NCI-H128 (cell line): ENCODE data around the gene DEK.
"Not testable (repeated sequence)": the region's sequence is repeated elsewhere in the genome, so short reads cannot be mapped to it uniquely, and the experiment has no call there.

ENCODE experiments used
- DNase-seq: peaks from one replicate; lab custom pipeline; 2025; ENCODE audit not compliant: unreplicated experiment; lab: John Stamatoyannopoulos, UW

The DEK gene

GRCh38 chr6:18264219-18264922 lies at the start of gene DEK:
Gene DEK (minus strand): TSS chr6:18264530. CDS start chr6:18263987, 543 bp downstream.
- DNase-seq, result peak; percentile 81

GRCh38 chr6:18312368-18312767 lies 48.0 kb upstream of the DEK start:
- no peak for DNase-seq

GRCh38 chr6:18310010-18310409 lies 45.7 kb upstream of the DEK start:
- DNase-seq, result not testable (repeated sequence)

GRCh38 chr6:18309046-18309445 lies 44.7 kb upstream of the DEK start:
- no peak for DNase-seq

DNA sequence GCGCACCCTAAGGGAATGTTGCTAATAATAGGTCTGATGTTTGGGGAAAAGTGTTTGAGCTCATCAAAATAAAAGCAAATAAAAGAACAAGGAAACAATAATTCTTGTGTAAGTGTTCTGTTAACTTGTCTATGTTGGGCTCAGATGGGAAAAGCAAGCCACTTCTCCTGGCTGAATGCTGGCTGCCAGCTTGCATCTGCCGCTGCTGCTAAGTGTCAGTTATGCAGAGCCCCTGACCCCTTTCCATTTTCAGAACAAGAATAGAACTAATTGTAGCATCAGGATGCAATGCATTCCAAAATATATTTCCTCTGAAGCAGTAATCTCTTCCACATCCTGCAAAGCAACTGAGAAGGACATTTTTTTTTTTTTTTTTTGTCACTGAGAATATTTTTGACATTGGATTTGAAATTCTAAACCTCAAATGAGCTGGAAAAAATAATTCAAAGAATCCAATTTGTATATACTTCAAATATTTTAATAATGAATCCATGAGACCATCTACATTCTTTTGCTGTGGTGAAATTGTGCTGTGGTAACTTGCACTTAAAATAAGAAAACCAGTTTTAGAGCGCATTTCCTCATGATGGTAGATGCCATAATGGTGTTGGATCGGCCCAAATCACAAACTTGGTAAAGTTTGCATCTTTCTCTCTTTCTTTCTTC lies 43.9 kb upstream of the DEK start:
- no peak for DNase-seq

DNA sequence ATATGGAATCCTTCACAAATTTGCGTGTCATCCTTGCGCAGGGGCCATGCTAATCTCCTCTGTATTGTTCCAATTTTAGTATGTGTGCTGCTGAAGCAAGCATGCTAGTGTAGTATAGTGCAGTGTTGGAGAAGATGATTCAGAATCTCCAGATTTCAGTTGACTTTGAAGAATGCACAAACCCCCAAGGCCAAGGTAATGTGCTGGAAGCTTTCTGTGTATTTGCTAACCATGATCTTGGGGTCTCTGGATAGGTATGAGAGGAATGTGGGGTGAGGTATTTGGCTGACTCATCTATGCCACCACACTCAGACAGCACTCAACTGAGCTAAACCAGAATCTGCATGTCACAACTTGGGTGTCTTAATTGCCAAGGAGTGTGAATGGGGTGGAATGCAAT lies 42.6 kb upstream of the DEK start:
- DNase-seq, result no peak

DNA sequence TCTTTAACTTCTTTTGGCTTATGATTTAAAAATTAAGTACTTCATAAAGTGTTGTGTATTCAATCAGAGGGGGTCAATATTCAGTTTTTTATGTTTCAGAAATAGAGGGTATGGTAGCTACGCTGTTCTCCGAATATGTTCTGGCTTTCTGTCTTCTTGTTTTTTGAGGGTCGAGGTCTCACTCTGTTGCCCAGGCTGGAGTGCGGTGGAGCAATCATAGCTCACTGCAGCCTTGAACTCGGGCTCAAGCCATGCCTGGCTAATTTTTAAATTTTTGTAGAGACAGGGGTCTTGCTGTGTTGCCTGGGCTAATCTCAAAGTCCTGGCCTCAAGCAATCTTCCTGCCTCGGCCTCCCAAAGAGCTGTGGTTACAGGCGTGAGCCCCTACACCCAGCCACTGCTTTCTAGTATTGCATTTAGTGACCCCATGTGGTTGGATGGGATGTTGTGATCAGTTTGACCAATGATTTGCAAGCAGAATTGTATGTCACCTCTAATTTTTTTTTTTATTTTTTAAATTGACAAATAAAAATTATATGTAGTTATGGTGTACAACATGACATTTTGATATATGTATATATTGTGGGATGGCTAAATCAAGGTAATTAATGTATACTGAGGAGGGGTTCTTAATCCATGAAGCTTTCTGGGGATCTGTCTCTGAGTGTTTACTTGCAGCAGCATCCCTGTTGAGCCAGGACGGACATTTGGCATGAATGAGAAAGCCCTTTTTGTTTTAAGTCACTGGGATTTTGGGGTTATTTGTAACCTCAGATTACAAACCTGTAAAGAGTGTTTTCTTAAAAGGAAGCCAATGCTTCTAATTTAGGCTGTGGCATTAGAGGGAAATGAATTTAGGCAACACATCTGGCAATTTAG lies 38.5 kb upstream of the DEK start:
- DNase-seq, result no peak

DNA sequence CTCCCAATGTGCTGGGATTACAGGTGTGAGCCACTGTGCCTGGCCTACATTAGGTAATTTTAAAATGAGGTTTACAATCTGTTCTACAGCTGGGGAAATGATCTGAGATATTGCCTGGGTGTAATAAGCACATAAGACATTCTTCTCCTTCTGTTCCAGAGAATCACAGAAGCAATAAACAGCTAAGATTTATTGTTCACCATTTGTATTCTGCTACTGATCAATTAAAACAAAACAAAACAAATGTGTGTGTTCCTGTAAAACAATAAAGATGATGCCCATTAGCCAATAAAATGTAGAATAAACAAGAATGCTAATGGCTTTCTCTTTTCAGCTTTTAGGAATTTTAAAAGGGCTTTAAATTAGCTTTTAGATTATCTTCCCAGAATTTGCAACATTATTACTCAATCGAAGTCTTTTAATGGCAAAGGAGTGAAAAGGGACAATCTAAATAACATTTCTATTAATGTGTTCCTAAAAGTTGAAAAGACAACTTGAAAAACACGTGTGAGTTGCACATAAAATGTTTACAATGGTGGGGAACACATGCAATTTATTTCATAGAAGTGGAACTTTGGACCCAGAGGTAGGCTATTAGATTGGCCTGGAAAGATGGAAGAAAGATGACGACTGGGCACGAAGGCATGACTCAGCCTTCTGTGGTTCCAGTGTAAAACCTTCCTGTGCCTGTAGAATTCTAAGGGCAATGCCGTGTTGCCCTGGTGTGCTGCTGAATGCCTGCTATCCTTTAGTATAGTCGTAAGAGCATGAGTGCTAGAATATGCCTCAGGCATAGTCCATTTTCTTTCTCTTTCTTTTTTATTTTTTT lies 29.0 kb upstream of the DEK start:
- DNase-seq, result no peak

- no peak for DNase-seq
These were observed 25.0 kb upstream of the DEK start for GRCh38 chr6:18289283-18289682.

GRCh38 chr6:18284261-18284660 lies 19.9 kb upstream of the DEK start:
- DNase-seq, result no peak

- DNase-seq, result no peak
These were observed 17.2 kb upstream of the DEK start for GRCh38 chr6:18281564-18281963.

DNA sequence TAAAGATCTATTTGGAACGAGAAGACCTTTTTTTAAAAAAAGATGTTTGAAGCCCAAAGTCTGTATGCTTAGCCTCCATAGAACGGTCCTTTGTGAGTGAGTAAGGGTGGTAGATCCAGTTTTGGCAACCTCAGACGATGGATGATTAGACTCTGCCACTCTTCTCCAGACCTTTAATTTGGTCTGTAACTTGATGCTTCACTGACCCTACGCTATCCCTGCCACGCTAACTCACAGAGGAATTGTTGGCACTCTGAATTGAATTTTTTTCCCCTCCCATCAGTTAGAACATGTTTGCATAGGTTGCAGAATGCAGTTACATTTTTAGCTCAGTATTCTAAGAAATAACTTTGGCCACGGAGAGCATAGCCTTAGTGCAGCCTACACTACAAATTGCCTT lies 15.8 kb upstream of the DEK start:
- DNase-seq, result no peak

- DNase-seq, result no peak
These were observed 15.1 kb upstream of the DEK start for GRCh38 chr6:18279422-18279821.

DNA sequence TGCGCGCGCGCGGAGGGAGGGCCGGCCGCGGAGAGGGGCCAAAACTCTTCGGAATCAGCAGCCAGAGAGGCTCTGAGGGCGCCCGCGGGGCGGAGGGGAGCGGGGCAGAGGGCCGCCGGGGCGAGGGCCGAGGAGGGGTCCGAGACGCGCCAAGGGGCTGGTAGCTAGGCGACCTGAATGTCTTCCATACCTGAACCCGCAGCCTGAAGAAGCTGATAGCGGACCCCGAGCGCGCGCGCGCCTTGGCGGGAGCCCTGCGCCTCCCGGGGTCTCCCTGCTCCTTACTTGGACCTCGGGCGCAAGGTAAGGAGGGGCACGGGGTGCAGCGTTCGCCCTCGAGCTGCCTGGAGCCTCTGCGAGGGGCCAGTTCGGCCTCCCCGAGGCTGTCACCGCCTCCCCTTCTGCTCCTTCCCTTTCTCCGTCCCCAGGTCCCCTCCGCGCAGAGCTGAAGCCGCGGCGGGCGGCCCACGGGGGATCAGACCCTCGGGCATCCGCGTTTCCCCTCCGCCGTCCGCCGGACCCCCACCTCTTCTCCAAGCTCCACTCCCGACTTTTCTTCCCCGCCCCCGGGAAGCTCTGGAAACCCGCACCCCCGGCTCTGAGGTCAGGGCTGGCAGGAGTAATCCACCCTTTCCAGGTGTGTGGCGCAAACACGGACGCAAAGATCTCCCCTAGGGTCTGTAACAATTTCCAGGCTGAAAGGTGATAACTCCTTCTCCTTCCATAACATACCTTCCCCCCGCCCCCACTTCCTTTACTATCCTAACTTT lies 13.1 kb upstream of the DEK start:
- no peak for DNase-seq

GRCh38 chr6:18276610-18277236 lies 12.4 kb upstream of the DEK start:
- DNase-seq, result no peak

DNA sequence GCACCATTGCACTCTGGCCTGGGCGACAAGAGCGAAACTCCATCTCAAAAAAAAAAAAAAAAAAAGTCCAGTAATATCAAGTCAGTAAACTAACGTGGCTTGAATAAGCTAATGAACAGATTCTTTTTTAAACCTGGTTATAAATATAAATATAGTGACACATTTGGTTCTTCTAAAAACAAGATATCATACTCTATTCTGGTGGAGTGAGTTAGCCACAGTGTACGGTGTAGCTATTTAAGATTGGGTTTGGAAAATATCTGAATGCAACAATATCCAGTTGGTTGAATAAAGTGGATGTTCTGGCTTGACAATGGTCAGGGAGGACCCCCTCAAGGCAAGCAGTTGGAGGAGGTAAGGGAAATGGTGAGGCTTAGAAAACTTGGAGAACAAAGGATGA lies 5.9 kb upstream of the DEK start:
- DNase-seq, result no peak

DNA sequence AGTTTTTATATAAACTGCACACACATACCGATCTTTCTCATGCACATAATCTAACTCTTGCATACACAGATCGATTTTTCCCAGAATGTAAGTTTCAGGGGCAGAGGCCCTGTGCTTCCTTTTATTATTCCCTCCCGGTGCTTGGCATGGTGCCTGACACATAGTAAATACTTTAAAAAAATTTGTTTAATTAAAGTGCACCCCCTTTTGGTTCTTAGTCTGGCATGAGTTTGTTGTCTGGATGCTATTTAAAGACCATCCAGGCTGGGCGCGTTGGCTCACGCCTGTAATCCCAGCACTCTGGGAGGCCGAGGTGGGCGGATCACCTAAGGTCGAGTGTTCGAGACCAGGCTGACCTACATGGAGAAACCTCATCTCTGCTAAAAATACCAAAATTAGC lies 5.4 kb upstream of the DEK start:
- DNase-seq, result no peak

GRCh38 chr6:18269253-18269652 lies 4.9 kb upstream of the DEK start:
- no peak for DNase-seq

DNA sequence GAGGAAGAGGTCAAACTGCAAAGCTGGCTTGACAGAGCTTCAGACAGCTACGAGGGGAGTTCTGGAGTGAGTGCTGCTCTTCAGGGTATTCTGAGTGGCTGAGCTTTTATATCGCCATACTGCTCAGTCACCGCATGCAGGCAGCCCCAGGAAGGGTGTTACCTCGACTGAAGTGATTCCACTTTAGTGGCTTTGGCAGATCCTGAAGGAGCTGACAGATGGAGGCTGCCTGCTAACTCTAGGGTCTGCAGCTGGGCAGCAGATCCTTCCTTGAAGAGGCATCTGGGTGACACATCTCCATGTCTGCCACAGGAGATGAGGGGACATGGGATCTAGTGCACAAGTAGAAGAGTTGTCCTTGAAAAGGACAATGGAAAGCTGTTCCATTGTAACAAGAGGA lies 3.7 kb upstream of the DEK start:
- DNase-seq, result no peak

DNA sequence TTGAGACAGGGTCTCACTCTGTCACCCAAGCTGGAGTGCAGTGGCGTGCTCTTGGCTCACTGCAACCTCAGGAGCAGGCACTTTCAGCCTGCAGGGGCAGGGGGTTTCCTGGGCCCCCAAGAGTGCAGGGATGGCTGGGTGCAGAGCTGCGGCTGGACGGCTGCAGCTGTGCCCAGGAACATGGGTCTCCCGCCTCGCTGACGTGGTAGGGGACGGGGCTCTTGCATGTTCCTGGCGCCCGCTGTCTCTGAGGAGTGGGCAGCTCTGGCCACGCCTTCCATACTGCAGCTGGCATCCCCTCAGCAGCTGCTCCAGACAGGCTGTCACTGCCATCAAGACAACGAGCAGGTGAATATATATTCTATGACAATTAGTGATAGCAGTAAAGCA lies 2.2 kb upstream of the DEK start:
- DNase-seq, result no peak
